Measurements from ENCODE around the gene ARHGAP24.
A peak's percentile ranks its signal among the peaks of the same experiment; 100 is the strongest.
"Not testable (repeated sequence)": the region's sequence is repeated elsewhere in the genome, so short reads cannot be mapped to it uniquely, and the experiment has no call there.

ARHGAP24 gene

DNA sequence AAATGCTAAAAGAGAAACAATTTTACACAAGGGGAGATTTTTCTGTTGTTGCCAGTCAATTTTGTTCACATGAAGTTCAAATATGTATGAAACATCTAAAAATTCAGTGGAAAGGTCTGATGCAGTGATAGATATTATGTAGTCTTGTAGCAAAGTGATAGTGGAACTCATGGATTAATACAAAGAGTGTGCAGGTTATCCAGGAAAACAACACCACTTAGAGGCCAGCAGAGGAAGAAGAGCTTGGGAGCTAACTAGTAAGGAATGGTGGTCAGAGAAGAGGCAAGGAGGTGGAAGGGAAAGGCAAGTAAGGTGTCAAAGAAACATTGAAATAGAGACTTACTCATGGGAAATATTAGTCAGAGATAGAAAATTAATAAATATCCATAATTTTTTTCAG is 489.3 kb downstream of the ARHGAP24 start:
- DNase-seq, result no peak

DNA sequence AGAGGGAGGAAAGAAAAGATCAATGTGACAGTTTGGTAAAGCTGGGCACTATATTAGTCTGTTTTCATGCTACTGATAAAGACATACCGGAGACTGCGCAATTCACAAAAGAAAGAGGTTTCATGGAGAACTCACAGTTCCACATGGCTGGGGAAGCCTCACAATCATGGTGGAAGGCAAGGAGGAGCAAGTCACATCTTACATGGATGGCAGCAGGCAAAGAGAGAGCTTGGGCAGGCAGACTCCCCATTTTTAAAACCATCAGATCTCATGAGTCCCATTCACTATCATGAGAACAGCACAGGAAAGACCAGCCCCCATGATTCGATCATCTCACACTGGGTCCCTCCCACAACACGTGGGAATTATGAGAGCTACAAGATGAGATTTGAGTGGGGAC is 490.1 kb downstream of the ARHGAP24 start:
- DNase-seq, result not testable (repeated sequence)

GRCh38 chr4:85965529-85965928 is 490.6 kb downstream of the ARHGAP24 start:
- DNase-seq, result no peak

DNA sequence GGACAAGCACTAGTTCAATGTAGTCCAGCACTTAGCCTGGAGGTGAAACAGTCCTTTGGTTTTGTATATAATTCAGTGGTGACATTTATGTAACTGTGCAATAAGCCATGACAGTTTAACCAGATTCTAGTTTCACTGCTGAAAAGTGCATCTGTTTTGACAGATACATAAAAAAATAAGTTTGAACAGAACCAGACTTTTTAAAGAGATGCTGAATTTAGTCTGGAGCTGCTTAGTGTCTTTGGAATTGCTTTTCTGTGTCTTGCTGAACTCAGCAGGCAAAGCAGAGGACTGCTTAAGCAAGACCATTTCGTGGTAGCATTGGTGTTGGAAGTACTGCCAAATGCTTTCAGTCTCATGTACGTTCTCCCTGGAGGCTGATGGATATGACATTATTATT is 491.4 kb downstream of the ARHGAP24 start:
- DNase-seq, result no peak

DNA sequence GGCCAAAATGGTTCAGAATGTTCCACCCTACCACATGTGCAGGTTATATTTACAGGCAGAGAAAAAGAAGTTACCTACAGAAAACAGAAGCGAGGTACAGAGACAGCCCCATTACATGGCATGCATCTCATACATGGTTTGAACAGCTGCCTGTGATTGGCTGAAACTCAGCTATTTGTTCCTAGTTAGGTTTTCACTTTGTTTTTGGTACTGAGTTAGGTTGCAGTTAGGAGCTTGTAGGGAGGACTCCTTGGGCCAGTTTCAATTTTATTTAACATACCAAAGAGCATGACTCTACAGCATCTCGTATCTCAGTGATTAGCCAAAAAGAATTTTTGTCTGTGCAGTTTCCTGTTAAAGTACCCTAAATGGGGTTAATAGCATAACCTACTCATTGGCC is 492.9 kb downstream of the ARHGAP24 start:
- peak; percentile 71 for DNase-seq

- peak; percentile 82 for DNase-seq
These were observed 494.2 kb downstream of the ARHGAP24 start for GRCh38 chr4:85968945-85969819.

GRCh38 chr4:85970535-85970934 is 495.6 kb downstream of the ARHGAP24 start:
- DNase-seq, result no peak

GRCh38 chr4:85979276-85979675 is 504.3 kb downstream of the ARHGAP24 start:
- no peak for DNase-seq

GRCh38 chr4:85986266-85986665 is 511.3 kb downstream of the ARHGAP24 start:
- no peak for DNase-seq

- no peak for DNase-seq
These were observed 518.7 kb downstream of the ARHGAP24 start for GRCh38 chr4:85993641-85994040.

GRCh38 chr4:85994576-85994975 is 519.6 kb downstream of the ARHGAP24 start:
- DNase-seq, result no peak

DNA sequence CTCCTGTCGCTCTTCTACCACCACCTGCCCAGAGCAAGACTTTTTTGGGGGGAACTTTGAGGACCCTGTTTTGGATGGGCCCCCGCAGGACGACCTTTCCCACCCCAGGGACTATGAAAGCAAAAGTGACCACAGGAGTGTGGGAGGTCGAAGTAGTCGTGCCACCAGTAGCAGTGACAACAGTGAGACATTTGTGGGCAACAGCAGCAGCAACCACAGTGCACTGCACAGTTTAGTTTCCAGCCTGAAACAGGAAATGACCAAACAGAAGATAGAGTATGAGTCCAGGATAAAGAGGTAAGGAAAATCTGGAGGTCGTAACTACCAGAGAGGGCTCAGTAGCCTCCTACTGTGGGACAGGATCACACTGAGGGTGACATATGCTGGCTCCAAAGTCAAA is 520.4 kb downstream of the ARHGAP24 start:
- DNase-seq, result no peak

- DNase-seq, result no peak
These were observed 526.6 kb downstream of the ARHGAP24 start for GRCh38 chr4:86001591-86001990.

DNA sequence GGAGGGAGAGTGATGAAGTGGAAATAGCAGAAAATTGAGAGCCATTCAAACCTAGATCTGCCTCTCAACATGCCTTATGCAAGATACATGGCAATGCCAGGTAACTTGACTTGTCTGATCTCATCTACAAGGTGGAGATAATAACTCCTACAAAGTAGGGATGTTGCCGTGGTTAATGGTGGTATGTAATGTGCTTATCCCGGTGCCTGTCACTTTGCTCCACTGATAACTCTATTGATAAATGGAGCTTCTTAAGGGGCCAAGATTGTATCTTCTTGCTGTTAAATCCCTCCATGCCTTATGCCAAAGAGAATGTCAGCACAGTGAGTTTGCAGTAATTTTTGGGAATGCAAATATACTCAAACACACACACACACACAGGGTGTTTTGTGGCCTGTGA is 529.1 kb downstream of the ARHGAP24 start:
- no peak for DNase-seq

DNA sequence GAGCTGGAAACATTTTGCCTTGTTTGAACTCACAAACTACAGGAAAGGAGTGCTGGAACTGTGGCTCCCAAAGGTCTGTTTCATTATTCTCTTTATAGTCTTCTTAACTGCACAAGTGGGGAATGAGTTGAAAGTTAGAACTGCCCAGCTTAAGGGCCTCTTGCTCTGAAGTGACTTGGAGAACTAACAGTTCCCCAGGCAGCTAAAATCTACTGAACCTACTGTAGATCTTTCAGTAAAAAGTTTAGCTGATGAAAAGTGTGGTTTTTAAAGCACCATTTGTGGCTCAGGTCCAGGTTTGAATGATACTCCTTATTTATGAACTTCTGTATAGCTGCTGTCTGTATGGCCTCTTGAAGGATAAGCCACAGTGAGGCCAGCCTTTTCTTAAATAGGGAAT is 531.1 kb downstream of the ARHGAP24 start:
- peak; percentile 42 for DNase-seq

DNA sequence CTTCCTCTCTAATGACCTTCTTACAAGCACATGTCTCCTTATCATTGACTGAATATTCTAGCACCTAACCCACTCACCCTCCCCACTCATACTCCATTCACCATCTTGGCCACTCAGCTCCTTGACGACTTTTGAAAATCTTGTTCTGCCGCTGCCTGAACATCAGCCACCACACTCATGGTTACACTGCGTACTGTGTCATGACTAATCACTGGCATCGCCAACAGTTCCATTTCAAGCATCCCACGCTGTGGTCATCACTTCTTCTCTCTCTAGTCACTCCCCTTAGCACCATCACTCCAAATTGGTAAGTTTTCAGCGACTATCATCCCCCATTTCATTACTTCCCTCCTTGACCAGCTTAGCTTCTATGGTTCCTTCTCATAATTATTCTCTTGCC is 532.1 kb downstream of the ARHGAP24 start:
- DNase-seq, result no peak

- DNase-seq, result peak; percentile 97
These were observed 536.2 kb downstream of the ARHGAP24 start for GRCh38 chr4:86011117-86011516.

- peak; percentile 56 for DNase-seq
These were observed 538.7 kb downstream of the ARHGAP24 start for GRCh38 chr4:86013621-86014020.

- DNase-seq, result peak; percentile 81
These were observed 539.6 kb downstream of the ARHGAP24 start for GRCh38 chr4:86014599-86014998.

DNA sequence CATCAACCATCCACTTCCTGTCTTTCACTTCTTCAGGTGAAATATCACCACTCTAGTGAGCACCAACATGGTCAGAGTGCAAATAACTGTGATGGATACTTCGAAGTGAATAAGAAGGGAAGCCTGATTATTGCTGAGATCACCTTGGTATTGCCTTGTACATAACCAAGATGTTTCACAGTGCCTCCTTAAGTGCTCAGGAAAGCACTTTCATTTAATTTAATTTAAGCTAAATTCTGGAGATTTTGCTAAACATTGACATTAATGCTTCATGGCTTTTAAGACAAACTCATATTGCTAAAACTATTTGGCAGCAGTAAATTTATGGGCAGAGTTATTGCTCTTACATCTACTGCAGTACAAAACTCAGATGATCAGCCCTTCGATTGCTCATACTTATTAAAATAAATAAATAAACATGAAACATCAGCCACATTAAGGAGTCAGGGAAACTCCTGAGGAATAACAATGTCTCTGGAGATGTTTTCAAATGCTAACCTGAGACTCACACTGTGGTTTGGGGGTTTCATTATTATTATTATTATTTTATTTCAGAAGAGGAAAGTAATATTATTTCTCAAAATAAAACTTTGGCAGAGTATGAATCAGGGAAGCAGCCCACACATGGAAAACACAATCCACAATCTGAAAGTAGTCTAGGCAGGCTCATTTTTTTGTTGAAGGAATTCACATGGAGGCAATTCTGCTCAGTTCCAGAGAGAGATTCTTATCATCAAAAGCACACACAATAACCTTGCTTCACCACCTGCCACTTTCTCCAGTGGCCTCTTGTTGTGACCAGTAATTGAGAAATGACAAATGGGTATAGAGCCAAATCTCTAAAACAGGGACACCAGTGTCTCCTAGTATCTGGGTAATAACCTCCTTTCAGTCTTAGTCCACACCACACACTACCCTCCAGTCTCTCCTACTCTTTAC is 540.7 kb downstream of the ARHGAP24 start:
- no peak for DNase-seq

GRCh38 chr4:86019362-86019761 is 544.4 kb downstream of the ARHGAP24 start:
- no peak for DNase-seq

GRCh38 chr4:86019906-86020305 is 545.0 kb downstream of the ARHGAP24 start:
- peak; percentile 46 for DNase-seq

DNA sequence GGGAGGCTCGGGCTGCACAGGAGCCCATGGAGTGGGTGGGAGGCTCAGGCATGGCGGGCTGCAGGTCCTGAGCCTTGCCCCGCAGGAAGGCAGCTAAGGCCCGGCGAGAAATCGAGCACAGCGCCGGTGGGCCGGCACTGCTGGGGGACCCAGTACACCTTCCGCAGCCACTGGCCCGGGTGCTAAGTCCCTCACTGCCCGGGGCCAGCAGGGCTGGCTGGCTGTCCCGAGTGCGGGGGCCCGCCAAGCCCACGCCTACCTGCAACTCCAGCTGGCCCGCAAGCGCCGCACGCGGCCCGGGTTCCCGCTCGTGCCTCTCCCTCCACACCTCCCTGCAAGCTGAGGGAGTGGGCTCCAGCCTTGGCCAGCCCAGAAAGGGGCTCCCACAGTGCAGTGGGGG is 546.7 kb downstream of the ARHGAP24 start:
- DNase-seq, result not testable (repeated sequence)

Measured in fibroblast of skin of abdomen (primary cell).